NCI-H2171 (cell line): ENCODE results near the gene MROH8.
"Not testable (repeated sequence)": the region's sequence is repeated elsewhere in the genome, so short reads cannot be mapped to it uniquely, and the experiment has no call there.

Source experiments
- DNase-seq: peaks from one replicate; lab custom pipeline; 2025; lab: John Stamatoyannopoulos, UW

Gene MROH8

DNA sequence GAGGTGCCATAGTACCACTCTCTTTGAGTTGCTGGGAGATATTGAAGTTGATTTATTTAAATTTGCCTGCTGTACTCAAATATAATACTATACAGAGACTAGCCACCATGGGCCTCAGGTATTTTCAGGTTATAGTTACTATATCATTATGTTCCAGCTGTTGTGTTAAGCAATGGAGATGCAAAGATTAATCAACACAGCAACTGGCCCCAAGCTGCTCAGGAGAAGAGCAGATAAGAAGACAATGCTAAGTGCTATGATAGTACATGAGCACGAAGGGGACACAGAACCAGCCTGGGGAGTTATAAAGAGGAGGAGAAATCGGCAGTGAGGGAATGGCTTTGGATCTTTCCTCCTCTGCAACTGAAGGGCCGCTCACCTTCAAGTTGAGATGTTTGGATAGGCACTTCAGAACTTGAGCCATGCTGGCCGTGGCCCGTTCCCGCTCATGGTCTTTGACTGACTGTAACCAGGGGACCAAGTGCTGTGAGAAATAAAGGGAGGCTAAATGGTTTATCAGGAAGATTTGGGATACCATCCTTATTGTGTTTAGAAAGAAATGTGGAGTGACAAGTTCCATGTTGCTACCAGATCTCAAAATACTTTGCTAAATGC is 24.6 kb downstream of the MROH8 start:
- no peak for DNase-seq

DNA sequence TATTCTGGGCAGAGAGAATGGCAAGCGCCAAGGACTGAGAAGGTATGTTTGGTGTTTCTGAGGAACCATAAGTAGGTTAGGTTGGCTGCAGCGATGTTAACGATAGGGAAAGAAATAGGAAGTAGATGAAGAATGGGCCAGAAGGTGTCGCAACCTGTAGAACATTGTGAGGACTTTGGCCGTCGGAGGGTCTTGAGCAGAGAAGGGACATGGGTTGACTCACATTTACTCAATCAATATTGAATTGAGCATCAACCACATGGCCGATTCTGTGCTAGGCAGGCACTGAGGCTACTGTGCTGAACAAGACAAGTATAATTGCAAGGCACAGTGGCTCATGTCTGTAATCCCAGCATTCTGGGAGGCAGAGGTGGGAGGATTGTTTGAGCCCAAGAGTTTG is 27.1 kb downstream of the MROH8 start:
- no peak for DNase-seq

DNA sequence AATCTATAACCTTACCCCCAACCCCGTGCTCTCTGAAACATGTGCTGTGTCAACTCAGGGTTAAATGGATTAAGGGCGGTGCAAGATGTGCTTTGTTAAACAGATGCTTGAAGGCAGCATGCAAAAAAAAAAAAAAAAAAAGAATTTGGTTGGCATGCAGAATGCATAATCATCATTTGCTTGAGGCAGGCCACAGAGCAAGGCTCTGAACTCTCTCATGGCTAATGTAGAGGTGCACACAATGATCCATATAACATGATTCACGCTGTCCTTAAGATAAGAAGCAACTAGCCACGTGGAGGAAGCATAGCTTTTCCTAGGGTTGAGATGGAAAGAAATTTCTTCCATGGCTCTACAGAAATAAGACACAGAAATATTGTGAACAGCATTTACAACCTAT is 27.8 kb downstream of the MROH8 start:
- no peak for DNase-seq

DNA sequence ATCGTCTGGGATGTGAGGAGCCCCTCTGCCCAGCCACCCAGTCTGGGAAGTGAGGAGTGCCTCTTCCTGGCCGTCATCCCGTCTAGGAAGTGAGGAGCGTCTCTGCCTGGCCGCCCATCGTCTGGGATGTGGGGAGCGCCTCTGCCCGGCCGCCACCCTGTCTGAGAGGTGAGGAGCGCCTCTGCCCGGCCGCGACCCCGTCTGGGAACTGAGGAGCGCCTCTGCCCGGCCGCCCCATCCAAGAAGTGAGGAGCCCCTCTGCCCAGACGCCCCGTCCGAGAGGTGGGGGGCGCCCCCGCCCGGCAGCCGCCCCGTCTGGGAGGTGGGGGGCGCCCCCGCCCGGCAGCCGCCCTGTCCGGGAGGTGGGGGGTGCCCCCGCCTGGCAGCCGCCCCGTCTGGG is 28.5 kb downstream of the MROH8 start:
- not testable (repeated sequence) for DNase-seq

DNA sequence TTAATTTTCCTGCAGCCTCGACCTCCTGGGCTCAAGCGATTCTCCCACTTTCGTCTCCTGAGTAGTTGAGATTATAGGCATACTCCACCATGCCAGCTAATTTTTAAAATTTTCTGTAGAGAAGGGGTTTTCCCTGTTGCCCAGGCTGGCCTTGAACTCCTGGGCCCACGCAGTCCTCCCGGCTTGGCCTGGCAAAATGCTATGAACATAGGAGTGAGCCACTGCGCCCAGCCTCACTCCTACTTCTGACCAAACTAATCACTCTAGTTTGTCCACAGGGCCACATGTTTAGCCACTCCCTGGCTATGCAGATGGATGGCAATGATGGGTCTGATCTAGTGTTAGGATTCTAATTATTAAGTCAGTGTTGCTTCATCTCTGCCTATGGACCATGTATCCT is 32.1 kb downstream of the MROH8 start:
- no peak for DNase-seq

DNA sequence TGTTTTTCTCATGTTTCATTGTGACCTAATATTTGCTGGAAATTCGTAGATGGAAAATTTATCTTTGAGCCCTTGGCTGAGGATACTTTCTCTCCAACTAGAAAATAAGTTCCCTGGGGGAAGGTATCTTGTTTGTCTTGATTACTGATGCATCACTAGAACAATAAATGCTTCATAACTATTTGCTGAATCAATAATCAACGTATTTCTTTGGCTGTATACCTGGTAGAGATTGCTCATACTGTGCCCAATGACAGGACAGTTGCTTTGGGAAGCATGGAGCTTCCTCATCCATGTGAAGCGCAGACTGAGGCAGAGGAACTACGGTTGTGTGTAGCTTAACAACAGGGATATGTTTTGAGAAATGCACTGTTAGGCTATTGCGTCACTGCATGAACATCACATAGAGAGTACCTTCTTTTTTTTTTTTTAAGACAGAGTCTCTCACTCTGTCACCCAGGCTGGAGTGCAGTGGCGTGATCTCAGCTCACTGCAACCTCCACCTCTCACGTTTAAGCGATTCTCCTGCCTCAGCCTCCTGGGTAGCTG is 34.4 kb downstream of the MROH8 start:
- no peak for DNase-seq

DNA sequence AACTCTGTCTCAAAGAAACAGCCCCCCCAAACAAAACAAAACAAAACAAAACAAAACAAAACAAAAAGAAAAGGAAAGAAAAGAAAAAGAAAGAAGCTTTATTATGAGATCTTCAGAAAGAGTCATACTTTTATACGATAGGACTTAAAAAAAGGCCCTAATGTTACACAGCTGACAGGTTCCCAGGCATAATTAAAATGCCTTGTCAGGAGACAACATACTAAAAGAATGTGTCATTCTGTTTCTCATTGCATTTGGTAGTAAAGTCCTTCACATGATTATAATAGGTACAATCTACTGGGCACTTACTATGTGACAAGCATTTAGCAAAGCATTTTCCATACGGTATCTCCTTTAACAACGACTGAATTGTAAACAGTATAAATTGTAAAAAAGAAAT is 36.6 kb downstream of the MROH8 start:
- DNase-seq: no peak

DNA sequence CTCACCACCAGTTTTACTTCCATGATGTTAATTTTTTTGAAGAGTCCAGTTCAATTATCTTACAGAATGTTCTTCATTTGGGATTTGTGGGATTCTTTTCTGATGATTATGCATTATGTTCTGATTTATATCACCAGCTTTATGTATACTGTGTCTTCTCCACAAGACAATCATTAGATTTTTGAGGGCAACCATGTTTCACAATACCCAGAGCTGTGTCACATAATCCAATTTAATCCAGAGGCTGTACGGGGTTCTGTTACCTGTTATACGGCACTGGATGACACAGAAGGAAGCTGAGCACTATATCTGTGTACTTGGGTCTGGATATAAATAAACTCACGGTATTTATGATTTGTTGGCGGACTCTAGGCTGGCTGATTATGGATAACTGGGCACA is 41.8 kb downstream of the MROH8 start:
- DNase-seq: no peak

DNA sequence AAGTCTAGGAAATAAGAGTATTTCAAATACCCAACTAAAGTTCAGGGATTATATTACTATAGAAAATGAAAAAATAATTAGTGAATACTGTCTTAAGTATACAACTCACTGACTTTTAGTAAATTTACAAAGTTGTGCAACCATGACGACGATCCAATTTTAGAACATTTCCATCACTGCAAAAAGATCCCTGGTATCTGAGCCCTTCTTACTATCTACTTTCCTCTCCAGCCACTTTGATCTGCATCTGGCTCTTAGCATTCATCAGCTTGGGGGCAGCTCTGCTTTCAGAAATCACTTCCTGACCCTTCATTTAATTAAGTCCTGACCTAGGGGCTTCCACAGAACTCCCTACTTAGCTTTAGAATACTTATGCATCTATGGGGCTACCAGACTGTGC is 45.4 kb downstream of the MROH8 start:
- no peak for DNase-seq

DNA sequence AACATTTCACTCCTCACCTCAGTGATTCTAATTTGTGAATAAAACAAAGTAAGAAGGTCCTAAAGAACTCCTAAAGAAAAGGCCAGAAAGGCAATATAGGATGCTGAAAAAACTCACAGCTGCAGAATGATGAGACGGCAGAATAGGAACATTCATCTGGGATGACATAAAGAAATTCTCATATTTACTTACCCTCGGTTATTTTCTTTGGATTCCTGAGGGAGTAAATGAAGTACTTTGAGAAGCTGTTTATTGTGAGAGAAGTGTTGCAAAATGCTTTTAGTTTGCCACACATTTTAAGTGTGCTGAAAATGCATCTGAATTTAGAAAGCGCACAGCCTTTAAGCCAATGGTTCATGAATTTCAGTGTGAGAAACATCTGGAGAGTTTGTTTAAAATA is 47.9 kb downstream of the MROH8 start:
- DNase-seq: no peak

DNA sequence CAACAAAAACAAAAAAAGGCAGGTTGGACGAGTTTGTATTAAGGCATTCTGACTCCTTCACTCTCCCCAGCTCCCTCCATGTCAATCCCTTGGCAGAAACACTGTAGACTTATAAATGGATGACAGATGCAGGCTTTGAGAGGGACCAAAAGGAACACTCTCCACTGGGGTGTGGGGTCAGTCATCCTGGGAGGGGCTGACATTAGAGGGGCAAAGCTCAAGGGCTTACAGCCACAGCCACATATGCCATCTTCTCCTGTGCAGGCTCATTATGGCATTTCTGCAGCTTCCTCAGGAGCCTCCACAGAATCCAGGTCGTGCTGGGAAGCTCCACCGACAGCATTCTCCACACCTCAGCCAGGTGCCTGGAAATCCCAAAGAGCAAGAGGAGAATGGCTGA is 50.5 kb downstream of the MROH8 start:
- no peak for DNase-seq

DNA sequence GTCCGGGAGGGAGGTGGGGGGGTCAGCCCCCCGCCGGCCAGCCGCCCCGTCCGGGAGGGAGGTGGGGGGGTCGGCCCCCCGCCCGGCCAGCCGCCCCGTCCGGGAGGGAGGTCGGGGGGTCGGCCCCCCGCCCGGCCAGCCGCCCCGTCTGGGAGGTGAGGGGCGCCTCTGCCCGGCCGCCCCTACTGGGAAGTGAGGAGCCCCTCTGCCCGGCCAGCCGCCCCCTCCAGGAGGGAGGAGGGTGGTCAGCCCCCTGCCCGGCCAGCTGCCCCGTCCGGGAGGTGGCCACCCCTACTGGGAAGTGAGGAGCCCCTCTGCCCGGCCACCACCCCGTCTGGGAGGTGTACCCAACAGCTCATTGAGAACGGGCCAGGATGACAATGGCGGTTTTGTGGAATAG is 53.1 kb downstream of the MROH8 start:
- not testable (repeated sequence) for DNase-seq

DNA sequence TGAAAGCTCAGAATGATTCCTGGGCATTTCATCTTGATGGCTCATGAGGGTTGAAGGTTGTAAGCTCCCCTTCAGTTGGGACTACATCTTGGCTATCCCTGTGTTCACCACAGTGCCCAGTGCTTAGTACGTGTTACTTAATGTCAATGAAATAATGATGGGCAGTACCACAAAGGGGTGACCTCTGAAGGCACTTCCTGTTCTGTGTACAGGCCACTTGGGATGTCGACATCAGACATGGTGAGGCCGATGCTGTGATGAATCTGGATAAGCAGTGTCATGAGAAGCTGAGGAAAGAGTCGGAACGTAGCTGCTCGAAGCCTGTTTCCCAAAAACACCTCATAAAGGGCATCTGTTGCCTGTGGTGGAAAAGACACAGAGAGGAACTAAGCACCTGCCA is 55.9 kb downstream of the MROH8 start:
- DNase-seq: no peak

DNA sequence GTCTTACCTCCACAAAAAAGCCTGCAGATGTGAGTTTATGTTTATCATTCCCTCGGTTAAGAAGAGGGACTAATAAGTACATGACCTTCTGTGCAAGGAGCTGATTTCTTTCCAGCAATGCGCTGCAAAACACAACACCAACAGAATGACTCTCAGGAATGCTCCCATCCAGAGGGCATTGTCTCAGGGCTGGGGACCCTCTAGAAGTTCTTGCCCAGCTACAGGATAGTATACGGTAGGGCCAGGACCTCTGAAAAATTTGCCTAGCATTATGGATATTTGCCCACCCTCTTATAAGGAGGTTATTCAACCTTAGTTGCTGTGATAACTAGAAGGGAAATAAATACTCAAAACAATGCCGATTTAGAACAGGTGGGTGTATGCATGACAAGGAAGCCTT is 58.9 kb downstream of the MROH8 start:
- DNase-seq: no peak

DNA sequence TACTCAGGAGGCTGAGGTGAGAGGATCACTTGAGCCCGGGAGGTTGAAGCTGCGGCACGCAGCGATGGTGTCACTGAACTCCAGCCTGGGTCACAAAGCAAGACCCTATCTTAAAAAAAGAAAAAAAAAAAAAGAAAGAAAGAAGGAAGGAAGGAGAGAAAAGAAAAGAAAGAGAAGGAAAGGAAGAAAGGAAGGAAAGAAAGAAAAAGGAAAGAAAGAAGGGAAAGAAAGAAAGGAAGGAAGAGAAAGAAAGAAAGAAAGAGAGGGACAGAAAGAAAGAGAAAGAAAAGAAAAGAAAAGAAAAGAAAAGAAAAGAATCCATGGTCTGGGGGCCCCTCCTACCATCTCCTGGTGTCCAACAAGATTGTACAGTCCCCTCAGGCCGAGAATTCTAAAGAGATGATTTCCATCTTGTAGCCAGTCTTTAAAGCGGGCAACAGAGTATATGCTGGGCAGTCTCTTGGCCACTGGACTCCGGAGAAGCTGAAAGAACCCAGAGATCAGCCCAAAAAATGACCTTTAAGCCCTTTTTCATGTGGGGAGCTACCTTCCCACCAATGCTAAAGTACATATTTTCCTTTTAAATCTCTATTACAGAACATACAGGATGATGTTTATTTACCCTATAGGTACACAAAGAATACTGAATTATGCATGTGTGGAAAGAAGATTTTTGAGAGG is 59.9 kb downstream of the MROH8 start:
- DNase-seq: no peak

DNA sequence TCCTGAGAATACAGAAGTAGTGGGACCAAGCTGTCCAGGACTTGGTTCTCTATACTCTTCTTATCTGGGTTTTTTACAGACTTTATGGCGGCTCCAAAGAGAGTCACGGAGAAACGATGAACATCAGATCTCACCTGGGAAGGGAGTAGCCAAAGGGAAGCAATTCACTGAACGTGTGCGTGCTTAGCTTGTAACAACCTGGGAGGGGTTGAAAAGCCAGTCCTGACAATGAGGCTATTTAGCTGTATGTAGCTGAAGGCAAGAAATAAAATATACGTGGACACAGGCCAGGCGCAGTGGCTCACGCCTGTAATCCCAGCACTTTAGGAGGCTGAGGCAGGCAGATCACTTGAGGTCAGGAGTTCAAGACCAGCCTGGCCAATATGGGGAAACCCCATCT is 65.3 kb downstream of the MROH8 start:
- DNase-seq: no peak

DNA sequence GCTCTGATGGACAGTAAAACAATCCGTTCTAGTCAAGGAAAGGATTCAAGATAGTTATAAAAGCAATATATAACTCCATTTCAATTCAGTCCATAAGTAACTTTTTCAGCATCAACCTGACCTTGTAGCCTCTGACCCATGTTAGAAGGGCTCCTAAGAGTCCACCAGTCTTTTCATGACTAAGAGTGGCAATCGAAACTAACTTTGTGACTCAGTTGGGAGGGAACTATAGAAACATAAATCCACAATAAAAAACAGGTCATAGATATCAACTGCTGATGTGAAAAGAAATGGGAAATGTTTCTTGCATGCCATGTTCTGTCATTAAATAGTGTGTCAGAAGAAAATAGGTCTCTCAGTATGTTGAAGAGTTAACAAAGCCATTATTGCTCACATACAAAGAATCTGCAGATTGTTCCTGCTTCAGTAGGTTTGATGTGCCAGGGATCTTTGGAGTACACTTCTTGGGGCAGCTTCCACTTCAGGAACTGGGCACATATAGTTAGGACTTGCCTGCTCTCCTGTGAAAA is 67.4 kb downstream of the MROH8 start:
- DNase-seq: no peak

DNA sequence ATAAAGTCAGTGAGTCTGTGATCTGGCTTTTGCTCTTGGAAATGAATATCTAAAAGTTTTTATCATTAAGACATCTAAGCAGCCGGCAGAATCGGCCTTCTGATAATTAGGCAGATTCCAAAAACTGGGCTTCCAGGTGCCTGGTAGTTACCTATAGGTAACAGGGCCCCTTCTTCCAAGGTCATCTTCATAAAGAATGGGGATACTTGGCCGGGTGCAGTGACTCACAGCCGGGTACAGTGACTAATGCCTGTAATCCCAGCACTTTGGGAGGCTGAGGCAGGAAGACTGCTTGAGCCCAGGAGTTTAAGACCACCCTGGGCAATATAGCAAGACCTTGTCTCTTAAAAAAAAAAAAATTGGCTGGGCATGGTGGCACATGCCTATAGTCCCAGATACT is 70.7 kb downstream of the MROH8 start:
- no peak for DNase-seq

DNA sequence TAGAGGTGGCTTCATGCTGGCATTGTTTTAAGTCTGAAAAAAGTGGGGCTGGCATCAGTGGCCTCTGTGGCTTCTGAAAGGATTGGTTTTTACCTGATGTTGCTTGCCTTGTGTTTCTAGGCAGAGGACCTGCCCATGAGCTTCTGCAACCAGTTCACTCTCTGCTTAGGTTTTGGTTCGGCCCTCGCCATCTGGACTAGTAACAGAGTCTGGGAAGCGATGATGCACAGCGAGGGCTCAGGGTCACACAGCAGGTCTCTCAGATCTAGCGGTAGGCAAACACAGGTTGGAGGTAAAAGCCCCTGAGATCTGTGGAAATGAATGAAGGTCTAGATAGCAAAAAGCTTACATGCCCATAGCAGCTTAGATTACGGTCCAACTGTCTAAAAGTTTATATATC is 76.8 kb downstream of the MROH8 start:
- no peak for DNase-seq

DNA sequence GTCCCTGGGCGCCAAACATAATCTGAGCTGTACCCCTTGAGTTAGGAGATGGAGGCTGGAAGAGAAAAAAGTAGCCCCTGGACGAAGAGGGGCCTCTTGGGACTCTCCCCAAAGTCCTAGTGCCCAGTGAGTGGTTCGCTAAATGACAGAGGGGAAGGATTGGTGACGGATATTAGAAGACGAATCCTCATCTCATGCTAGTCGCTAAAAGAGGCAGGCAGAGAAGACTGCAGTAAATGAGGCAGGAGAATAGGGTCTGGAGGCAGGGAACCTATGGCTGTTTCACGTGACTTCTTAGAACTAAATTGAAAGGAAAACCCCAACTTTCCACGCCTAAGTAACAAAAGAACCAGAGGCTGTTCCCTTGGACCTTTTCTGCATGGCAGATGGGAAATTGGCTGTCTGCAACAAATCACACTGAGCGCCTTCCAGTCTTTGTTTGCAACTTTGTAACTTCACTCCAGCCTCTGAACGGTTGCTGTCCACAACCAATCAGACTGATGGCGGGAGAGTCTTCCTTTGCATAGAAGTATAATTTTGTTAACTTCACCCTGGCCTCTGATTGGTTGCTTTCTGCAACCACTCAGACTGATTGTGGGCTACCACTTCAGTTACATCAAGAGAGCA is 82.8 kb downstream of the MROH8 start:
- DNase-seq: no peak

DNA sequence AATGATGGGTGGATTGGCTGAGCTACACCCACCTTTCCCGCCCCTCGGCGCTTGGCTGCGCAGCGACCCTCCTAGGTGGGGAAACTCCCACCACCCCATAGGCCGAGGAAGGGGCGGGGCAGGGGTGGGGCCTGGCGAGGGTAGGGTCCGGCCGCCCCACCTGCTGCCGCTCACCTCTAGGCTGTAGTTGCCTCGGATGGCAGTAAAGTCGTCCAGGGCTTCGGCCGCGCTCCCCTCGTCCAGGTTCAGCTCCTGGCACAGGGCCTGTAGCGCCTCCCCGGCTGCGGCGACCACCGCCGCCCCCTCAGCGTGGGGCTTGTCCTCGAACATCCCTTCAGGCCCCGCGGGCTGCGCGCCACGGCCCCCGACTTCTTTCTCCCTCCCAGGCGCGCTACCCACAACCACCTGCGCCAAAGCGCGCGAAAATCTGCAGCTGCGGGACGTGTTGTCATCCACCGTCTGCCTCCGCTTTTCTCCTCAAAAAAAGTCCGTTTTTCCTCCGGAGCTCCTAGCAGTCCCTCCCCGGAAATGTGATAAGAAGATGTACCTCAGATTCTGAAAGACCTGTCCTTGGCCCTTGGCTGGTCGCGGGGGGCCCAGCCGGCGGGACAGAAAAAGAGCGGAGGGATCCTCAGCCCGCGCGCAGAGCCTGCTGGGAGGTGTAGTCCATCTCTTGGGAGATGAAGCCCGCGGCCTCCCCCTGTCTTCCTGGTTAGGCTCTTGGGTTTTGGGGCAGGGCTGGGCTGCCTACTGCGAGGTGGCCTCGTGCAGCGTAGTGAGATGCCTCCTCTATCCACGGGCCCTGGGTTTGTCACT is 83.5 kb downstream of the MROH8 start, which contains the start of gene RBL1:
Gene RBL1 (minus strand): TSS at position 399 of the 816 bp plus-strand sequence. CDS start 69 bp downstream, at position 330.
- DNase-seq: peak; percentile 92

DNA sequence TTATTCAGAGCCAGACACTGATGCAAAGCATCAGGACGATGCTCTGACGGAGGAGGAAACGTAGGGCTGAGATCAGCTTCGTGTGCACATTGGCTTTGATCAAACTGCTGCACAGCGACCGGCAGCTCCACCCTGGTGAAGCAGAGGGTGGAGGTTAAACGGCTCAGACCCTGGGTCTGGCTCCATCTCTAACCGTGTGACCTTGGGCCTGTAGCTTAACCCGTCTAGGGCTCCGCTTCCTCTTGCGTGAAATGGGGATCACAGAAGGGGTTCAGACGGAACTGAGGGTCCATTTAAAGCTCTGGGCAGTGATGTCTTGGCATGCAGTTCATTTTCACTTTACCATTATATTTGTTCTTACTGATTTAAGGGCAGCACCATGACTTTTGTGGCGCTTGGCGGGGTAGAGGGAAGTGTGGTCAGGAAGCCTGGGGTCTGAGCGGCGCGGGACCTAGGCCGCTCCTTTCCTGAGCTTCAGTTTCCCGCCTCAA is 84.2 kb downstream of the MROH8 start:
- DNase-seq: no peak
